Stomach (tissue), 4 donors: ENCODE measurements around the gene METTL24.

Experiments
- CTCF ChIP-seq, 7 experiments: fragments of 450-650 bp in 4 of 7; fragments of 200-600 bp in 3 of 7; sonication (generic) in 3 of 7; IDR thresholded peaks; one replicate each; pipeline ENCODE4 v1.5.1; 2016 to 2019; ENCODE audit warnings: antibody characterized with exemption in 7 of 7, control low read depth in 2 of 7, mild to moderate bottlenecking in 1 of 7
- POLR2A ChIP-seq, 4 donors: fragments of 450-650 bp; IDR thresholded peaks; one replicate each; pipeline ENCODE4 v1.6.1; 2016; ENCODE audit warnings: antibody characterized with exemption in 4 of 4, control low read depth in 2 of 4, mild to moderate bottlenecking in 1 of 4, moderate library complexity in 1 of 4

GRCh38 chr6:110295451-110296165, 62.5 kb downstream of the METTL24 start:
- TF ChIP-seq CTCF (IDR thresholded peaks at IDR 0.05) (no peak), POLR2A (IDR thresholded peaks at IDR 0.05) (no peak)
